ENCODE measurements around the gene PAF1. TPM values are rescaled to one million over a fixed set of nuclear protein-coding genes. Genes with fewer than 3 reads are reported as not detected.

PAF1 gene
- polyA plus RNA-seq, 1 donor = 42.4 TPM

DNA sequence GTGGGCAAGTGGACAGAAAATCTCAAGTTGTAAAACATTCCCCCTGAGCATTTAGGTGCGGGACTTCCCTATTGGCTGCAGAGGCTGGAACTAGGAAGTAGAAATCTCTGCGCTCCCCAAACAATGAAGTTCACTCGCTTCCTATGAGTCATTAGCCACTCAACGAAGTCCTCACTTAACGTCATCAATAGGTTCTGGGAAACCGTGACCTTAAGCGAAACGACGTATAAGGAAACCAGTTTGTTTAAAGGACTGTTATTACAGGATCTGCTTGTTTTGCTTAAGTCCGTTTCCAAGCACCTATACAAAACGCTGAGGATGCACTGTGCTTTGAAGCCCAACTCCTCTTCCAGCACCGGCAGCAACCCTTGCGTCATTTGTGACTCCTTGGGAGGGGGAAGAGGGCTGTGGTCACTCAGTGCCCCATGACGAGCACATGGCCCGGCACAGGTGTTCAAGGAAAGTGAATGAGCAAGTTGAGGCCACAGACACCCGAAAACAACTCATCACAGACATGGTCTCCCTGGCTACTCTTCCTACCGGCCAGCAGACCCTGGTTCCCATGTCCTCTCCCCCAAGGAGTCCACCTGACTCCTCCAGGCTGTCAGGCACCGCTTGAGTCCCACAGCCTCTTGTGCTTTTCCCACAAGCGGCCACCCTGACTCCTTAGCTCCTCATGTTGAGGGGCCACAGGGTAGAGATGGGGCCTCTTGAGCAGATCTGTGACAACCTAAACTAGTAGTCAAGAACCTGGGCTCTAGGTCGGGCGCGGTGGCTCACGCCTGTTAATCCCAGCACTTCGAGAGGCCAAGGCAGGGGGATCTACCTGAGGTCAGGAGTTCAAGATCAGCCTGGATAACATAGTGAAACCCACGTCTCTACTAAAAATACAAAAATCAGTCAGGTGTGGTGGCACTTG, 40.0 kb upstream of the PAF1 start:
- no peak overlapping the region for H3K4me3 ChIP-seq (ENCODE audit: low read length)
- H3K36me3 ChIP-seq (ENCODE audit: control insufficient read depth, insufficient read depth, low read length) = peaks cover 27% of the 10 kb centered on the region
- 60% methylated on average over 1 of the region's 25 CpGs for WGBS (ENCODE audit: insufficient coverage, low lambda C conversion rate)
- H3K27ac ChIP-seq (ENCODE audit: low read length) = peak overlapping the region; percentile 25
- no peaks in the 10 kb centered on the region for H3K27me3 ChIP-seq (ENCODE audit: control insufficient read depth, insufficient read depth, low read length)
- no peaks in the 10 kb centered on the region for H3K9me3 ChIP-seq (ENCODE audit: control insufficient read depth, low read depth, low read length)
- DNase-seq = peak in 1 of 2 donors; percentile 45
- H3K4me1 ChIP-seq (ENCODE audit: control insufficient read depth, insufficient read depth, low read length) = peaks cover 16% of the 10 kb centered on the region

DNA sequence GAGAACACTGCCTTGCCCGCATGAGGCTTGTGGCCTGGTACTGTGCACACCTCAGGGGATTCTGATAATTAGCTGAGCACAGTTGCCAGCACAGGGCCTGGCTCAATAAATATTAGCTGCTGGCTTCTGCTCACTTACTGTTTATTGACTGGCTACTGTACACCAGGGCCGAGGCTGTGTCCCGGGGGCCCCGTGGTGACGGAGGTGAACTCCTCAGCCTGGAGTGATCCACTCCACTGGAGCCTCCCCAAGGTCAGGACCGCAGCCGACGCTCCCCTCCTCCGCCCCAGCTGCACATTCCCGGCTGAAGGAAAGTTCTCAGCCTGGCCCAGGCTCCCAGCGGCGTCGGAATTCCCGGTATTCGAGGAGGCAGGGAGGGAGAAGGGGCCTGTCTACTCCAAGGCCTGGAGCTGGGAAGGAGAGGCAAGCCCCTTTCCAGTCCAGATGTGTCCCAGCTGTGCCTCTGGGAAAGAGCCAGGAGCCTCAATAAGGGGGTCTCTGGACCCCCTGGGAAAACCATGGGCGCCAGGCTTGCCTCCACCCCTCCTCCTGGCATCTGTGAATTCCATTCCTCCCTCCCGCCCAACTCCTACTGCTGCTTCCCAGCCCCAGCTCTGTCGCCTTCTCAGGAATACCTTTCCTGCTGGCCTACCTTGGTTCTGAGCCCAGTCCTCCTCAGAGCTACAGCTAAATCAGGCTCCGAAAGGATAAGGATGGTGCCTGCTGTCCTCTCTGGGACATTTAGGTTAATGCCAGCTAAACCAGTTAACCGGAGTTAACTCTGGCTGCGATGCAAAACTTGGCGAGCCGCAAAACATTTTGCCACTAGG, 37.6 kb upstream of the PAF1 start:
- no peak overlapping the region for H3K4me3 ChIP-seq (ENCODE audit: low read length)
- H3K27ac ChIP-seq (ENCODE audit: low read length) = peak overlapping the region; percentile 46
- no CpG with 5 or more reads among the region's 23 CpGs for WGBS (ENCODE audit: insufficient coverage, low lambda C conversion rate)
- no peaks in the 10 kb centered on the region for H3K27me3 ChIP-seq (ENCODE audit: control insufficient read depth, insufficient read depth, low read length)
- H3K4me1 ChIP-seq (ENCODE audit: control insufficient read depth, insufficient read depth, low read length) = peaks cover 9% of the 10 kb centered on the region
- H3K36me3 ChIP-seq (ENCODE audit: control insufficient read depth, insufficient read depth, low read length) = peaks cover 23% of the 10 kb centered on the region
- no peaks in the 10 kb centered on the region for H3K9me3 ChIP-seq (ENCODE audit: control insufficient read depth, low read depth, low read length)
- DNase-seq = peak; percentile 71 to 75

DNA sequence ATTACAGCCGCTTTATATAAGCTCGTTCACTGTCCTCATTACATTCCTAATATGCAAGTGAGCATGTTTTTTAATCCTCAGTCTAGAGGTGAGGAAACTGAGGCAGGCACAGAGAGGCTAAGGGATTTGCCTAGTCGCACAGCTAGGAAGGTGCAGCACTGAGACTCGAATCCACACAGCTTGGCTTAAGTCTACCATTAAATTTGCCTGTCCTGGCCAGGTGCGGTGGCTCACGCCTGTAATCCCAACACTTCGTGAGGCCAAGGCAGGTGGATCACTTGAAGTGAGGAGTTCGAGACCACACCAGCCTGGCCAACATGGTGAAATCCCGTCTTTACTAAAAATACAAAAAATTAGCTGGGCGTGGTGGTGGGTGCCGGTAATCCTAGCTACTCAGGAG, 36.8 kb upstream of the PAF1 start:
- Histone ChIP-seq H3K4me3 (ENCODE audit: low read length) (no peak overlapping the region), H3K4me1 (ENCODE audit: control insufficient read depth, insufficient read depth, low read length) (peaks cover 9% of the 10 kb centered on the region), H3K9me3 (ENCODE audit: control insufficient read depth, low read depth, low read length) (peaks cover 2% of the 10 kb centered on the region), H3K27ac (ENCODE audit: low read length) (no peak overlapping the region), H3K27me3 (ENCODE audit: control insufficient read depth, insufficient read depth, low read length) (no peaks in the 10 kb centered on the region), H3K36me3 (ENCODE audit: control insufficient read depth, insufficient read depth, low read length) (peaks cover 17% of the 10 kb centered on the region)
- WGBS (ENCODE audit: insufficient coverage, low lambda C conversion rate) = no CpG with 5 or more reads among the region's 11 CpGs
- DNase-seq = no peak

DNA sequence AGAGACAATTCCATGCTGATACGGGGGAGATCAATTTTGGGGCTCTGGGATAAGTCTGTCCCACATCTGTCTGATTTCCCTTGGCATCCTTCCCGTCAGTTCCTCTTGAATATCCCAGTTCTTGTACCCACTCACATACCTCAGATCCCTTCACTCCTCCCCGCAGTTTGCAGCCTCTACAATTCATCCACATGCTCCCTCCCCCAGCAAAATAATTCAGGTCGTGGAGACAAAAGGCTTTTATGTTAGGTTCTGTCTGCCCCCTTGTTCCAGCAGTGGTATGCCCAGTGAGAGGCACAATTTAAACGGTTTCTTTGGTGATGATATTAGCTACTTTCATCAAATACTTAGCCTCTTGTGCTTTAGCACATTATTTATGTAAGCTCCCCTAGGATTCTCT, 35.3 kb upstream of the PAF1 start:
- peaks cover 9% of the 10 kb centered on the region for H3K4me1 ChIP-seq (ENCODE audit: control insufficient read depth, insufficient read depth, low read length)
- 52% methylated on average over 2 of the region's 5 CpGs for WGBS (ENCODE audit: insufficient coverage, low lambda C conversion rate)

DNA sequence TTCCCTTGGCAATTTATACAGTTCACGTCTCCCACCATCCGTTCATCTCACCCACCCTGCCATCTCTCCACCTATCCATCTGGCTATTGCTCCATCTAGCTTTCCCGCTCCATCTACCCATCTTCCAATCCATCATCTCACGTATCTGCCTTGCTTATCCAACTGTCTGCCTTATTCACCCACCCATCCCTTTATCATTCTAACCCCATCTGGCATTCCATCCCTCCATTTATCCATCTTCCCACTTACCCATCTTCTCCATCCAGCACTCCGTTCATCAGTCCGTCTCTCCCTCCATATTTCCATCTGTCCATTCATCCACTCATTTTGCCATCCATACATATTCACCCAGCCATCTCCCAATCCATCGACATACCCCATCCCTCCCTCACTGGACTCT, 34.8 kb upstream of the PAF1 start:
- Histone ChIP-seq H3K27ac (ENCODE audit: low read length) (no peak overlapping the region), H3K9me3 (ENCODE audit: control insufficient read depth, low read depth, low read length) (peaks cover 2% of the 10 kb centered on the region), H3K36me3 (ENCODE audit: control insufficient read depth, insufficient read depth, low read length) (peaks cover 17% of the 10 kb centered on the region), H3K4me3 (ENCODE audit: low read length) (no peak overlapping the region), H3K27me3 (ENCODE audit: control insufficient read depth, insufficient read depth, low read length) (no peaks in the 10 kb centered on the region), H3K4me1 (ENCODE audit: control insufficient read depth, insufficient read depth, low read length) (peaks cover 9% of the 10 kb centered on the region)
- no peak for DNase-seq
- 94% methylated on average over 7 of the region's 7 CpGs for WGBS (ENCODE audit: insufficient coverage, low lambda C conversion rate)

More for the DNA sequence above, 35.3 kb upstream of the PAF1 start:
- Histone ChIP-seq H3K9me3 (ENCODE audit: control insufficient read depth, low read depth, low read length) (peaks cover 2% of the 10 kb centered on the region), H3K27ac (ENCODE audit: low read length) (no peak overlapping the region), H3K27me3 (ENCODE audit: control insufficient read depth, insufficient read depth, low read length) (no peaks in the 10 kb centered on the region), H3K4me3 (ENCODE audit: low read length) (no peak overlapping the region), H3K36me3 (ENCODE audit: control insufficient read depth, insufficient read depth, low read length) (peaks cover 16% of the 10 kb centered on the region)
- no peak for DNase-seq

DNA sequence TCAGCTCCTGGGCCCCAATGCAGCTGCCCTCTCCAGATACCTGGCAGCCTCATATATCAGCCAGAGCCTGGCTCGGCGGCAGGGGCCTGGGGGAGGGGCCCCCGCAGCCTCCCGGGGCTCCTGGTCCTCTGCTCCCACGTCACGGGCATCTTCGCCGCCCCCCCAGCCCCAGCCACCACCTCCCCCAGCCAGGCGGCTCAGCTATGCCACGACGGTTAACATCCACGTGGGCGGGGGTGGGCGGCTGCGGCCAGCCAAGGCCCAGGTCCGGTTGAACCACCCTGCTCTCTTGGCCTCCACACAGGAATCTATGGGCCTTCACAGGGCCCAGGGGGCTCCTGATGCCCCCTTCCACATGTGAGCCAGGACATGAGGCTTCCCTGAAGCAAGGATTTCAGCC, 34.0 kb upstream of the PAF1 start:
- no CpG with 5 or more reads among the region's 16 CpGs for WGBS (ENCODE audit: insufficient coverage, low lambda C conversion rate)
- Histone ChIP-seq H3K36me3 (ENCODE audit: control insufficient read depth, insufficient read depth, low read length) (peaks cover 21% of the 10 kb centered on the region), H3K4me1 (ENCODE audit: control insufficient read depth, insufficient read depth, low read length) (peaks cover 9% of the 10 kb centered on the region), H3K4me3 (ENCODE audit: low read length) (no peak overlapping the region), H3K27ac (ENCODE audit: low read length) (no peak overlapping the region), H3K27me3 (ENCODE audit: control insufficient read depth, insufficient read depth, low read length) (no peaks in the 10 kb centered on the region), H3K9me3 (ENCODE audit: control insufficient read depth, low read depth, low read length) (peaks cover 2% of the 10 kb centered on the region)
- DNase-seq = no peak

DNA sequence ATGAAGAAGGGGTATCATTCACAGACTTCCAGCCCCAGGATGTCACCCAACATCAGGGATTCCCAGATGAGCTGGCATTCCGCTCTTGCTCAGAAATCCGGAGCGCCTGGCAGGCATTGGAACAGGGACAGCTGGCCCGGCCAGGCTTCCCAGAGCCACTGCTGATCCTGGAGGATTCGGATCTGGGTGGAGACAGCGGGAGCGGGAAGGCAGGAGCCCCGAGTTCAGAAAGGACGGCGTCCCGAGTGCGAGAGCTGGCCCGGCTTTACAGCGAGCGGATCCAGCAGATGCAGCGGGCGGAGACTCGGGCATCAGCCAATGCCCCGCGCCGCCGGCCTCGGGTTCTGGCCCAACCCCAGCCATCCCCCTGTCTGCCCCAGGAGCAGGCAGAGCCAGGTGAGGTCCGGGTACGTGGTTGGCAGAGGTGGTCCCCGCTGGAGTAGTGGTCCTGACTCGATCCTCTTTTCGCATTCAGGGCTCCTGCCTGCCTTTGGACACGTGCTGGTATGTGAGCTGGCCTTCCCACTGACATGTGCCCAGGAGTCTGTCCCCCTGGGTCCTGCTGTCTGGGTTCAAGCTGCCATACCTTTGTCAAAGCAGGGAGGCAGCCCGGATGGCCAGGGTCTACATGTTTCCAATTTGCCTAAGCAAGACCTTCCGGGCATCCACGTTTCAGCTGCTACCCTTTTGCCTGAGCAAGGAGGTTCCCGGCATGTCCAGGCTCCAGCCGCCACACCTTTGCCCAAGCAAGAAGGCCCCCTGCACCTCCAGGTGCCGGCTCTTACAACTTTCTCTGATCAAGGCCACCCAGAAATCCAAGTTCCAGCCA, 32.6 kb upstream of the PAF1 start:
- peaks cover 5% of the 10 kb centered on the region for H3K4me1 ChIP-seq (ENCODE audit: control insufficient read depth, insufficient read depth, low read length)
- no CpG with 5 or more reads among the region's 35 CpGs for WGBS (ENCODE audit: insufficient coverage, low lambda C conversion rate)
- no peak for DNase-seq
- peaks cover 28% of the 10 kb centered on the region for H3K36me3 ChIP-seq (ENCODE audit: control insufficient read depth, insufficient read depth, low read length)
- peaks cover 2% of the 10 kb centered on the region for H3K9me3 ChIP-seq (ENCODE audit: control insufficient read depth, low read depth, low read length)
- no peak overlapping the region for H3K4me3 ChIP-seq (ENCODE audit: low read length)
- no peak overlapping the region for H3K27ac ChIP-seq (ENCODE audit: low read length)
- H3K27me3 ChIP-seq (ENCODE audit: control insufficient read depth, insufficient read depth, low read length) = no peaks in the 10 kb centered on the region

DNA sequence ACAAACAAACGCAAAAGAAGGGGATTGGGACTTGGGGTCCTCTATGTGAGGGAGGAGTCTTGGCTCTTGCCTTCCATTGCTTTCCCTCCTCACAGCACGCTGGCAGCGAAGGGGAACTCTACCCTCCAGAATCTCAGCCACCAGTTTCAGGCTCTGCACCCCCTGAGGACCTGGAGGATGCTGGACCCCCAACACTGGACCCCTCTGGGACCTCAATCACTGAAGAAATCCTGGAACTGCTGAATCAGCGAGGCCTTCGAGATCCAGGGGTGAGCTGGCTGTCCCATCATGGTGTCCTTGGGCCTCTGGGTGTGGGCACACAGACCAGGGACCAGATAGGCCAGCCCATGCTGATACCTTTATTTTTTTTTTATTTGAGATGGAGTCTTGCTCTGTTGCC, 31.1 kb upstream of the PAF1 start:
- H3K36me3 ChIP-seq (ENCODE audit: control insufficient read depth, insufficient read depth, low read length) = peaks cover 34% of the 10 kb centered on the region
- no peaks in the 10 kb centered on the region for H3K27me3 ChIP-seq (ENCODE audit: control insufficient read depth, insufficient read depth, low read length)
- H3K4me1 ChIP-seq (ENCODE audit: control insufficient read depth, insufficient read depth, low read length) = no peaks in the 10 kb centered on the region
- H3K4me3 ChIP-seq (ENCODE audit: low read length) = no peak overlapping the region
- no peak for DNase-seq
- no CpG with 5 or more reads among the region's 5 CpGs for WGBS (ENCODE audit: insufficient coverage, low lambda C conversion rate)
- no peak overlapping the region for H3K27ac ChIP-seq (ENCODE audit: low read length)
- peaks cover 2% of the 10 kb centered on the region for H3K9me3 ChIP-seq (ENCODE audit: control insufficient read depth, low read depth, low read length)

DNA sequence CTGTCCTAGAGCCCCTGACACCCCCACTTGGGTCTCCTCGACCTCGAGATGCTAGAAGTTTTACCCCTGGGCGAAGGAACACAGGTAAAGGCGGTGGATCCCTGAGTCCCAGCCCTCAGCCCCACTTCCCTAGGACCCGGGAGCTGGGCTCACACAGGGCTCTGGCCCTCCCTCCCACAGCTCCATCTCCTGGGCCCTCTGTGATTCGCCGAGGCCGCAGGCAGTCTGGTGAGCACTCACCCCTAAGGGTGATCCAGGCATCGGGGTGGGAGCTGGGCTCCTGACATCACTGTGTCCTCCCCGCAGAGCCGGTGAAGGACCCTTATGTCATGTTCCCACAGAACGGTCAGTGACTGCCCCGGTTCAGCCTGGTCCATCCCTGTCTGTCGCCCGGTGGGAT, 29.9 kb upstream of the PAF1 start:
- H3K36me3 ChIP-seq (ENCODE audit: control insufficient read depth, insufficient read depth, low read length) = peaks cover 38% of the 10 kb centered on the region
- H3K9me3 ChIP-seq (ENCODE audit: control insufficient read depth, low read depth, low read length) = peaks cover 2% of the 10 kb centered on the region
- 90% methylated on average over 2 of the region's 15 CpGs for WGBS (ENCODE audit: insufficient coverage, low lambda C conversion rate)
- H3K4me3 ChIP-seq (ENCODE audit: low read length) = no peak overlapping the region
- DNase-seq = no peak
- H3K27me3 ChIP-seq (ENCODE audit: control insufficient read depth, insufficient read depth, low read length) = no peaks in the 10 kb centered on the region
- no peaks in the 10 kb centered on the region for H3K4me1 ChIP-seq (ENCODE audit: control insufficient read depth, insufficient read depth, low read length)
- H3K27ac ChIP-seq (ENCODE audit: low read length) = no peak overlapping the region

DNA sequence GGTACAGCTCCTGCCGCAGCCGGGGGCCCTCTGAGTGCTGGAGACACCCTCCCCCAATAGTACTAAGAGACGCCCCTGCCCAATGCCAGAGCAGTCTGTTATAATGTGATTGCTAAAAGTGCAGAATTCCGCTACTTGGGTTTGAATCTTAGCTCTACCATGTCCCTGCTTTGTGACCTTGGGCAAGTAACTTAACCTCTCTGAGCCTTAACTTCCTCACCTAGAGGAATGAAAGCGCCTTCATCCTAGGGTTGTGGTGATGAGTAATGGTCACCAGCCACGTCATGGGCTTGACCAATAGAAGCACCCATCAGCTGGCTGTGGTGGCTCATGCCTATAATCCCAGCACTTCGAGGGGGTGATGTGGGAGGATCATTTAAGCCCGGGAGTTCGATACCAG, 28.1 kb upstream of the PAF1 start:
- H3K4me3 ChIP-seq (ENCODE audit: low read length) = no peak overlapping the region
- H3K27ac ChIP-seq (ENCODE audit: low read length) = no peak overlapping the region
- WGBS (ENCODE audit: insufficient coverage, low lambda C conversion rate) = no CpG with 5 or more reads among the region's 9 CpGs
- peaks cover 33% of the 10 kb centered on the region for H3K36me3 ChIP-seq (ENCODE audit: control insufficient read depth, insufficient read depth, low read length)
- no peak for DNase-seq
- peaks cover 2% of the 10 kb centered on the region for H3K9me3 ChIP-seq (ENCODE audit: control insufficient read depth, low read depth, low read length)
- H3K4me1 ChIP-seq (ENCODE audit: control insufficient read depth, insufficient read depth, low read length) = peaks cover 2% of the 10 kb centered on the region
- peaks cover under 1% of the 10 kb centered on the region for H3K27me3 ChIP-seq (ENCODE audit: control insufficient read depth, insufficient read depth, low read length)
